ENCODE data around the gene CHMP5.

- no peak for TF ChIP-seq POLR2A (IDR thresholded peaks at IDR 0.05)
- TF ChIP-seq CTCF (IDR thresholded peaks at IDR 0.05) = no peak
These were observed 9.4 kb upstream of the CHMP5 start for GRCh38 chr9:33255471-33255870.

Data from thyroid gland (tissue), 4 donors.